ENCODE data around the gene MAT1A.
A peak's percentile ranks its signal among the peaks of the same experiment; 100 is the strongest.
"Not testable (repeated sequence)": the region's sequence is repeated elsewhere in the genome, so short reads cannot be mapped to it uniquely, and the experiment has no call there.

MAT1A gene

DNA sequence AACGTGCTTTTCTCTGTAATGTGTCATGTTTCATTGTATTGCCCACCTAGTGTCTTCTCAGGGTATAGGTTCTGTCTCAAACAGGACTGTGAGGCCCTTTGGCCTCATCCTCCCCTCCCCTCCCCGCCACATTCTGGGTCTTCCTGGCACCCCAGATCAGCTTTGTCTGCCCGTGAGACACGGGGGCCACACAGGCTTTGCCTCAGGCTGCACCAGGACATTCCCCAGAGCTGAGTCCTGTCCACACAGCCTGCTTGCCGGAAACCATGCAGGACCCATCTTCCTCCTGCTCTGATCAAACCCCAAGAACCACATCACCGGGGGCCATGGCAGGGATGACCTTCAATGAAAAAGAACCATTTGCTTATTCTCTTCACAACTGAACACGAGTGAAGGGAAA lies 18.6 kb downstream of the MAT1A start:
- in situ Hi-C loops (cut with HindIII; ENCODE audit: low pct_ligation_motif_present, low pct_unique_long_range_greater_than_20kb, low sequenced_read_pairs) = no loop called here
- no peak for DNase-seq

DNA sequence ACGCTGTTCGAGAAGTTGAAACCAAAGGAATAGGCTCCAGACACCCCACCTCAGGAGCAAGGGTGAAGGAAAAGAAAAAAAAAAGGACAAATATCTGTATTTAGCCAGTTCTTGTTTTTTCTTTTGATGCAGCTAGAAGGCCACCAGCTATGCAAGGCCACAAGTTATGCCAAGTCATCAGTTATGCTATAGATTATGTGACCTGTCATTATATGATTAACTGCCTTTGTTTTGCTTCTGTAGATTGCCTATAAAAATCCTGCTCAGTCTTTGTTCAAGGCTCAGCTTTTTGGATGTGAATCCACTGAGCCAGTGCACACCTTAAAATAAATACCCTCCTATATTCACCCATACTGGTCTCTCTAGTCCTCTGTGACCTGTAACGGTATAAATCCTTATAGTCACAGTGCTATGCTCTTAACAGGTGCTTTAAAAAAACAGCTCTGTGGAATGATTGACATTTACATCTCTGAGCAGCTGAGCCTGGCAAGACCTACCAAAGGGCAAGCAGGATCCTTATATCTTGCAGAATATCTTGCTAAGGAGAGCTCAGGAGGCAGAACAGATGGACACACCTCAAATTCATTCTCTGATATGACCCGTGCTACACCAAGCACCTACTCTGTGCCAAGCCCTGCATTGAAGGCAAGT lies 20.4 kb downstream of the MAT1A start:
- DNase-seq = no peak
- in situ Hi-C loops (cut with HindIII; ENCODE audit: low pct_ligation_motif_present, low pct_unique_long_range_greater_than_20kb, low sequenced_read_pairs) = no loop called here

DNA sequence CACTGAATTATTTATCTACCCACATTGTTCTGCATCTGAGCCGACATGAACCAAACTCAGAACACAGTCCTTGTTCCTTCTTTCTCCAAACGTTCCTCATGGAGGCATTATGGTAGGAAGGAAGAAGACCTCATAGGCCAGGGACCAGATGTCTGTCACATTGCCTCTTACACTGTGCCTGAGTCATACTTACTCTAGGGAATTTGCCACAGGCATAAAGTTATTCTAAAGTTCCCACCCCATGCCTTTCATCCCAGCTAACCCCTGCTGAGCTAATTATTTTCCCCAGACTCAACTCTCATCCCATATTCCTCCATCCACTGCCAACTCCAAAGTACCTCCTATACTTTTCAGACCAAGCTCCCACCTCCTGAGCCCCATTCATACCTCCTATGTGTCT lies 21.2 kb downstream of the MAT1A start:
- DNase-seq = no peak
- in situ Hi-C loops (cut with HindIII; ENCODE audit: low pct_ligation_motif_present, low pct_unique_long_range_greater_than_20kb, low sequenced_read_pairs) = no loop called here

DNA sequence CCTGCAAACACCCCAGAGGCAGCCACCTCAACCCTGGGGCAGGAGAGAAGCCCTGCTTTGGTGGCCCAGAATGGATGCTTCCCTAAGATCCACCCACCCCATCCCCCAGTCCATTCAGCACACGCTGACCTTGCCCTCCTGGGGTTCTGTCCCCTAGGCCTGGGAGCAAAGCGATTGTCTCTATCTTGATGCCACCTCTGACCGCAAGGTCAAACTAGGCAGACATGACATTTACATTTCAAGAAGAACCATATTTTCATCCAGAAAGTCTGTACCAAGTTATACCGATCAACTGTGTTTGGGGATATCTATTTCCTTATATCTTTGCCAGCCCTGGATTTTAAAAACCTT lies 23.0 kb downstream of the MAT1A start:
- DNase-seq = no peak
- in situ Hi-C loops (cut with HindIII; ENCODE audit: low pct_ligation_motif_present, low pct_unique_long_range_greater_than_20kb, low sequenced_read_pairs) = no loop called here

DNA sequence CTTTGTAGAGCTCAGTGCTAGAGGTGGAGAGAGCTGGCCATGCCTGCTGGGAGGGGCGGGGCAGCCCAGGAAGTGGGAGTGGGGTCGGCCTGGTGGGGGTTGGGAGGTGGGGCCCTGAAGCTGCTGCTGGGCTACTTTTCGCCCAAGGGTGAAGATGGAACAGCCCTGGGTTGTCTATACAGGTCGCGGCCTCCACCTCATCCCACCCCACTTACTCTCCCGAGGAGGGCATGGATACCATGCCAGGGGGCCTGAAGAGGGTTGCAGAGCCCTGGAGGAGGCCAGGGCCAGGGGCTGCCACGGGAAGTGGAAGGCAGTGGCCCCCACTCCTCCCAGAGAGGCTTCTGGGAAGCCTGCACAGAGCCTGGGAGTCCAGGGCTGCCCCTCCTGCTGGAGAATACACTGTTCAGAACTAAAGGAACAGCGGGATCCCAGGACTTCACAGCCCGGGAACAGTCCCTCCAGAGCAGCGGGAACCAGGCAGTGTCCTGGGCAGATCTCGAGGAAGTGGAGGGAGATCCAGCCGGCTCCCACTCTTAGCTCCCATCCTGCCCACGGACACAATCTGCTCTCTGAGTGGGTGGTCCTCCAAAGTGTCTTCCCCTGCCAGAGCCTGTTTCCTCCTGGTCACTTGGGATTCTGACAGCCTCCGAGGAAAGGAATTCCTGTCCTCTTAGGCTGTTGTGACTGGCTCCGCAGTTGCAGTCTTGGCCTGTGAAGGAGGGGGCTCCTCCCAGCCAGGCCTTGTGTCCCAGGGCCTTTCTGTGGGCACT lies 23.5 kb downstream of the MAT1A start:
- in situ Hi-C loops (cut with HindIII; ENCODE audit: low pct_ligation_motif_present, low pct_unique_long_range_greater_than_20kb, low sequenced_read_pairs) = no loop called here

DNA sequence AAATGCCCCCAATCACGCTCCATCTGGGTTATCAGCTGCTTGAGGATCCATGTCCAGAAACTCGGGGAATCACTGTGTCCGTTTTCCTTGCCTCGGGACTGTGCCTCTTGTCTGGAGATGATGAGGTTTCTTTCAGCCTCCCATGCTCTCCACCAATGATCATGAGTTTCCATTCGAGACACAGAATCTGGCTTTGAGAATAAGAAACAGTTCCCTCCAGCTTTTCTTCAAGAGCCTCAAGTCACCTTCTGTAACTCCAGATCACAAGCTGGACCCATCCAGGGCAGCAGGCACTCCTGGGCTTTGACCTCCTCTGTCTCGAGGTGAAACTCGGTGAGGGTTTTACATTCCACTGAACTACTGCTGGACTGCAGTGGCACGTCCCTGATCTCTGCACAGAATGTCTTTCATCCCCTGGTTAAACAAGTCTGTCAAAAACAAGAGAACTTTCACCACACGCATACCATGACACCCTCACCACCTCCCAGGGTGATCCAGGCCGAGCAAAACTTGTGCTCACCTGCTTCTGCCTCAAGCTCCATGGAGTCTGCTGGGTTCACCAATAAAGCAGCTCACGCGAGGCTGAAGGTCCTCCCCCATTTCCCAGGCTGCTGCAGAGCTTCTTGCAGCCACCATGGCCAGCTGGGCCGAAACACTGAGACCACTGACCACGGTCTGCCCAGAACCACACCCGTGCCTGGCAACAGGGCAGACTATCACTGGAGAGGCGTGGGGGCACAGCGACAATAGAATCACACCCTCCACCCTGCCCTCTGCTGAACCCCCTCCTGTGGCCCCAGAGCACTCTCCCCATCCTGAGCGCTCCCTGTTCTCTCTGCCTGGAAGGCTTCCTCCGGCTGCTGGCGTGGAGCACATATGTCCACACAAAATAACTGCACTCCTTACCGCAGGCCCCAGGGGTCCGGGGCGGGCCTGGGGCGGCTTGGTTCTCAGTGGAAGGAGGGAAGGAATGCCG lies 25.1 kb downstream of the MAT1A start:
- in situ Hi-C loops (cut with HindIII; ENCODE audit: low pct_ligation_motif_present, low pct_unique_long_range_greater_than_20kb, low sequenced_read_pairs) = no loop called here
- no peak for DNase-seq

More for the DNA sequence above, 23.5 kb downstream of the MAT1A start:
- DNase-seq = no peak

DNA sequence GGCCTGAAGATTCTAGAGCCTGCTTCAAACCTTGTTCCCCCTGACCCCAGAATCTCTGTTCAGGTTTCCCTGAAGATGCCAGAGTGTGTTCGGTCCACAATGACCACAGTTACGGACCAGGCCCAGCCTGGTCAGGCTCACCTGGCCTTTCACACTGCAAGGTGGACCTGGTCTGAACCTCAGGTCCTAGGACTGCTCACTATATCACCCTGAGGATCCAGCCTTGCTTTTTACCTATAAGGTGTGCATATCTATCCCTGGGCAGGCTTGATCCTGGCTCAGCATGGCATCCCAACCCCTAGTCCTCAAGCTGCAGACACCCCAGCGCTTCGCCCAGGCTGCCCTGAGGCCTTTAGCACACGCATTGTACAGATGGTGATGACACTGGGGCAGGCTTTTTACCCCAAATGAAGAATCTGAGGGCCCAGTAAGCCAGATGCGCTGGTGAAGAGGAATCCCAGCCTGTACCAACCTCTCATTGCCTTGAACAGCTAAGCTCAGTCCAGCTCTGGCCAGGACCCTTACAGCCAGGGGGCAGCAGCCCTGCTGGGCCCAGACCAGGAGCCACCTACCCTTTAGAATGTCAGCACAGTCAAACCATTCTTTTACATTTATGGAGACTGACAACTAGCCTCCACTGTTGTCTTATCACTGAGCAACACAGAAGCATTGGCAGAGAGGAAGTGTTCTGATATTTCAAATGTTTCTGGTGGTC lies 28.0 kb downstream of the MAT1A start:
- DNase-seq = no peak
- in situ Hi-C loops (cut with HindIII; ENCODE audit: low pct_ligation_motif_present, low pct_unique_long_range_greater_than_20kb, low sequenced_read_pairs) = no loop called here

DNA sequence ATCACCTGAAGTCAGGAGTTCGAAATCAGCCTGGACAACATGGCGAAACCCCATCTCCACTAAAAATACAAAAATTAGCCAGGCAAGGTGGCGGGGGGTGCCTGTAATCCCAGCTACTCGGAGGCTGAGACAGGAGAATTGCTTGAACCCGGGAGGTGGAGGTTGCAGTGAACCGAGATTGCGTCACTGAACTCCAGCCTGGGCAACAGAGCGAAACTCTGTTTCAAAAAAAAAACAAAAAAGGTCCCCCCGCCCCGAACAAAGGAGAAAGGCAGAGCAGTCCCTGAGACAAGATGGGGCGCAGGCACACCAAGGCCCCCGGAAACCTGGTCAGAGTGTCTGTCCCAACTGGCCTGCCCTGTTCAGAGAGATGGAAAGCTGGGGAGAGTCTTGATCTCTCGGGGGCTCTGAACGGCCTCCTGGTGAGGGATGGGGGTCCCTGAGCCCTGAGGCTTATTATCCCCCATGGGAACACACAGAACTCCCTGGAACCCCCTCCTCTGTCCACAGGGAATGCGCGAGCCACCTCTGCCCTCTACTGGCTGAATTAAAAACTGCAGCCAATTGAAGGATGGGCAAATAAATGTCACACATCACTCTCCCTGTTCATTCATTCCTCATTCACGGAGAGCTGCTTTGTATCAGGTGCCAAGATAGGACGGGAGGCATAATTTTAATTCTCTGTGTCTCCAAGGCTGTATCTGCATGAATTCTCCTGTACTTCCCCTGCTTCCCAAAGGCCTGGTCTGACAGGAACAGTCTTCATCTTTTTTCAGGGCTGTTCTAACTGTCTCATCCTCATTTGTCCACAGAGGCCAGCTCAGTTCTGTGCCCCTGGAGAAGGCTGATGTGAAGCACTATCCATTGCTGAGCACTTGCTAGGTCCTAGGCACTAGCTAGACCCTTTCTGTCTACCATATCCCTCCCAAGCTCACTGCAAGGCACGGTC lies 28.9 kb downstream of the MAT1A start:
- peak; percentile 40 for DNase-seq
- in situ Hi-C loops (cut with HindIII; ENCODE audit: low pct_ligation_motif_present, low pct_unique_long_range_greater_than_20kb, low sequenced_read_pairs) = no loop called here

DNA sequence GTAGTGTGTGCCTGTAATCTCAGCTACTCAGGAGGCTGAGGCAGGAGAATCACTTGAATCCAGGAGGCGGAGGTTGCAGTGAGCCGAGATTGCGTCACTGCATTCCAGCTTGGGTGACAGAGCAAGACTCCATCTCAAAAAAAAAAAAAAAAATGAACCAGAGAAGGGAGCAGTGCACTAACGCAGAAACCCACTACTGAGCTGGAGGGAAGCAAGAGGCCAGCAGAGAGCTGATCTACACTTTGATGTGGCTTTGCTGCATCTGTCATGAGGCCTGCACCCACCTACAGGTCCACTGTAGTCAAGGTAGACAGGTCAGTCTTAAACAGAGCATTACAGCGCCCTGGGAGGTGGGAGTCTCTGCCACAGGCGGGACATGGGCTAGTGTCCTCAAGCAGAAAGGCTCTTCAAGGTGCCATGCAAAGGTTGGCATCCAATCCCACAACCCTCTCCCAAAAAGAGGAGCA lies 30.0 kb downstream of the MAT1A start:
- in situ Hi-C loops (cut with HindIII; ENCODE audit: low pct_ligation_motif_present, low pct_unique_long_range_greater_than_20kb, low sequenced_read_pairs) = no loop called here
- DNase-seq = no peak

DNA sequence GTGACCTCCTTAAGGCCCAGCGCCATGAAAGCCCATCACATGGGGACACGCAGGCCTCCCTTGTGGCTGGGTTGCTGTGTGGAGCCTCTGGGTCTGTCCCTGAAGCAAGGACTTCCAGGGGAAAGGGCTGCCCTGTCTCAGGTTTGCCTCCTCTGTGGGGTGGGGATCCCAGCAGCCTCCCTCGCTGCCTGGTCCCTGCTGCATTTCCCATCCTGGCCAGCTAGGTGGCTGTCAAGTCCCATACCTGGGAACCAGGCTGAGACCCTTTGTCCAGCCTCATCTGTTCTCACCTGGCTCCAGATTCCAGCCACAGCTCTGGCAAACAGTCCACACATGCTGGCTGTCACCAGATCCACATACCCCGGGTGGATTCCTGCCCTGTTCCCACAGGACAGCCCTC lies 32.7 kb downstream of the MAT1A start:
- in situ Hi-C loops (cut with HindIII; ENCODE audit: low pct_ligation_motif_present, low pct_unique_long_range_greater_than_20kb, low sequenced_read_pairs); DNase-seq: not testable (repeated sequence)

DNA sequence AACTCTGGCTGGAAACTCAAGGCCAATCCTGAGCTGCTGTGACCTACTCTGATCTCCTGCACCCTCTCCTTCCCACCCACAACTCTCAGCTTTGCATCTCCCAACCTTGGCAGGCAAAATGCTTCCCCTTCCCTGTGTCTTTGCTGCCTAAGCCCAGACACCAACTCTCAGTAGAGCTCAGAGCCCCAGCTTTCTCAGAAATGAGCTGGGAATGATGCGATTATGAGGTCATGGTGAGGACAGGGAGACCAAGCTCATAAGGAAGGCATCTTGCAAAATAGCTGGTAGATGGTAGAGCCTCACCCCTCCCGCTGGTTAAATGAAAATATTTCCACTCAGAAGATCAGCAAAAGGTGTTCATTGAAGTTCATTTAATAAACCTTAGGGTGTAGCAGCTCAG lies 34.7 kb downstream of the MAT1A start:
- in situ Hi-C loops (cut with HindIII; ENCODE audit: low pct_ligation_motif_present, low pct_unique_long_range_greater_than_20kb, low sequenced_read_pairs); DNase-seq: not testable (repeated sequence)

DNA sequence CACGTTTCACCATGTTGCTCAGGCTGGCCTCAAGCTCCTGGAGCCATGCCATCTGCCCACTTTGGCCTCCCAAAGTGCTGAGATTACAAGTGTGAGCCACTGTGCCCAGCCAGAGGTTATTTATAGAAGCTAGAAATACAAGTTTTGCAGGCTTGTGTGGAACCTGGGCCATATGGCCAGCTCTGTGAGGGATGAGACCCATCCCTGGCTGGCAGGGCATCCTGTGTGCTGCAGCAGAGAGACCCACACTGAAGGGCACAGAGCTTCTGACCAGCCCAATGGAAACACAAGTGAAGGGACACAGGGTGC lies 35.5 kb downstream of the MAT1A start:
- in situ Hi-C loops (cut with HindIII; ENCODE audit: low pct_ligation_motif_present, low pct_unique_long_range_greater_than_20kb, low sequenced_read_pairs); DNase-seq: not testable (repeated sequence)

DNA sequence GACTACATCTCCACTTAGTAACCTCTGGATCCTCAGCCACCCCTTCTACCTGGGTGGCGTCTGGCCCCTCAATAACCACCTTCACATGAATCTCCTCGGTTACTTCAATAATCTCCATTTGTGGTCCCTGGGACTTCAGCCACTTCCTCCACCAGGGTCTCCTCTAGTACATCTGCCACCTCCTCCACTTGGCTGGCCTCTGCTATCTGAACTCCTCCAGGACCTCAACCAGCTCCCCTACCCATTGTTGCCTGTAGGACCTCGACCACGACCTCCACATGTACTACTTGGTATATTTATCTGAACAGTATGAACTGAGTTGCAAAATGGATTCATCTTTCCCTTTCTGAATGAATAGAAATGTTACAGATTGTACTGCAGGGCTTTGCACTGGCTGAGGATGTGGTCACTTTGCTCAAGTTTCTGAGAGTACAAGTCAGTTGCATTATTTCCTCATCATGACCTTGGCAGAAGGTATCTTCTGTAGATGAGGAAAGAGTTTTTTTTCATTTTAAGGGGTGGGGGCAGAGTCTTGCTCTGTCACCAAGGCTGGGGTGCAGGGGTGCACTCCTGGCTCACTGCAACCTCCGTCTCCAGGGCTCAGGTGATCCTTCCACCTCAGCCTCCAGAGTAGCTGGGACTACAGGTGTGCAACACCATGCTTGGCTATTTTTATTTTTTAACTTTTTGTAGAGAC lies 36.0 kb downstream of the MAT1A start:
- DNase-seq = no peak
- in situ Hi-C loops (cut with HindIII; ENCODE audit: low pct_ligation_motif_present, low pct_unique_long_range_greater_than_20kb, low sequenced_read_pairs) = no loop called here

DNA sequence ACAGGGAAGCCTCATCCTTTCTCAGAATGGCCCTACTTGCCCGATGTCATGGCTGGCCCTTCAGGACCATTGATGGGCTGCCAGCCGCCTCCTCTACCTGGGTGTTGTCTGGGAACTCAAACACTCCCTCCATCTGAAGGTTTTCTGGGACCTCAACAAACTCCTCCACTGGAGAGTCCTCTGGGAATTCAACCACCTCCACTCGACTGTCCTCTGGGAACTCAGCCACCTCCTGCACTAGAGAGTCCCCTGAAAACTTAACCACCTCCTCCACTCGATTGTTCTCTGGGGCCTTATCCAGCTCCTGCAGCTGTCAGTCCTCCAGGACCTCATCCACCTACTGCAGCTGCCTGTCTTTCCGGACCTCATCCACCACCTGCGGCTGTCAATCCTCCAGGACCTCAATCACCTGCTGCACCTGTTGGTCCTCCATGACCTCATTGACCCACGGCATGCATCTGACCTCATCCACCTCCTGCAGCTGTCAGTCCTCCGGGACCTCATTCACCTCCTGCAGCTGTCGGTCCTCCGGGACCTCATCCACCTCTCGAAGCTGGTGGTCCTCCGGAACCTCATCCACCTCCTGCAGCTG lies 37.1 kb downstream of the MAT1A start:
- DNase-seq = no peak
- in situ Hi-C loops (cut with HindIII; ENCODE audit: low pct_ligation_motif_present, low pct_unique_long_range_greater_than_20kb, low sequenced_read_pairs) = no loop called here

DNA sequence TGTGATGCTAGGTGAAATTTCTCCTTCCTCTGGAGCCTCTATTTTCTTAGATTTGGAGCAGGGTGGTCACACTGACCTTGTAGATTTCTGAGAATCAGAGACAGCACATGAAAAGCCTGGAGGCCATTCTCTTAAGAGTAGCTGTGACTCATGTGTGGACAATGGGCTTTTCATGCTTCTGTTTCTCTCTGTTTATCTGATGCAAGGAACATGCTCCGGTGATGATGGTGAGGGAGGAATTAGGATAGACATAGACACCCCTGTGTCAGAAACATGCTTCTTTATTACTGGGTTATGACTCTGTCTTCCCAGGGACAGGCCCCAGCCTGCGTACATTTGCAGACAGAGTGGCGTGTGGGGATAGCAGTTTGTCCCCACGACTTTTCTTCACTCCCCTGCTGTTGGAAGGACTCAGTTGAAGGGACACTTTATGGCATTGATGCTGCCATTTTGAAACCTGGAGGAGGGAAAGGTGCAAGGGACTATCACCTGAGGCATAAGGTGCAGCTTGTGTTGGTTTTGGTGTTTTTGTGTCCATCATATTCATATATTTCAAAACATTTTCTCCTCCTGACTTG lies 37.7 kb downstream of the MAT1A start:
- in situ Hi-C loops (cut with HindIII; ENCODE audit: low pct_ligation_motif_present, low pct_unique_long_range_greater_than_20kb, low sequenced_read_pairs) = not testable (repeated sequence)

DNA sequence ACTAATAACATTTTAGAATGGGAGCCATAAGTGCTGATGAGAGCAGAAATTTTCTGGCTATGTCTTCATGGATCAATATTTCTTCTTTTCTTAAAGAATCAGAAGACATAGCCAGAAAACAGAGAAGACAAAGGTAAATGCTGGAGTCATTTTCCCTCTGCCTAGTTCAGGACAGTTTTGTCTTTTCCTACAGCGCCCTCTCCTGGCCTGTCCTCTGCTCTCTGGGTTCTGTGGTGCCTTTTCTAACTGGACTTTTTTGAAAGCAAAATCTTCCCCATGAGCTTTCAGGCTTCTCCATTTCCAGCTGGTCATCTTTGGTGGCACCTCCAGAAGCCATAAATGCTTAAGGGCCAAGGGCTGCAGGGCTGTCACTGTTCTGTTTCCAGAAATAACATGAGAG lies 39.1 kb downstream of the MAT1A start:
- DNase-seq; in situ Hi-C loops (cut with HindIII; ENCODE audit: low pct_ligation_motif_present, low pct_unique_long_range_greater_than_20kb, low sequenced_read_pairs): not testable (repeated sequence)

More for the DNA sequence above, 37.7 kb downstream of the MAT1A start:
- DNase-seq = not testable (repeated sequence)

All from ACHN (cell line).